T-helper 2 cell treated with Interferon-gamma antibody and Interleukin-4, amounts not matched to agents 5 μg/mL and 100 μg/mL, for 36 hours (primary cell): Measurements from ENCODE around the gene ATP1B4.
A peak's percentile ranks its signal among the peaks of the same experiment; 100 is the strongest.

ENCODE experiments used
- DNase-seq: peaks from one replicate; pipeline ENCODE4 v3.0.0; 2021; ENCODE audit warnings: low spot score
- H3K27ac Mint-ChIP-seq: one replicate; pipeline ENCODE4 v1.8.0; 2021; ENCODE audit warnings: mild to moderate bottlenecking, mixed read lengths
- H3K27me3 Mint-ChIP-seq: one replicate; pipeline ENCODE4 v1.8.0; 2021; ENCODE audit warnings: low read depth, mixed read lengths
- H3K36me3 Mint-ChIP-seq: one replicate; pipeline ENCODE4 v1.8.0; 2021; ENCODE audit warnings: low read depth, mixed read lengths
- H3K4me1 Mint-ChIP-seq: one replicate; pipeline ENCODE4 v1.8.0; 2021; ENCODE audit warnings: low read depth, mixed read lengths
- H3K4me3 Mint-ChIP-seq: one replicate; pipeline ENCODE4 v1.8.0; 2022; ENCODE audit warnings: mild to moderate bottlenecking, moderate library complexity, mixed read lengths
- H3K9me3 Mint-ChIP-seq: one replicate; pipeline ENCODE4 v1.8.0; 2021; ENCODE audit warnings: mixed read lengths

The ATP1B4 gene

GRCh38 chrX:120406638-120407037 is 44.7 kb downstream of the ATP1B4 start:
- no peak overlapping the region for H3K4me3 Mint-ChIP-seq
- H3K9me3 Mint-ChIP-seq, result no peaks in the 10 kb centered on the region
- no peaks in the 10 kb centered on the region for H3K36me3 Mint-ChIP-seq
- H3K27me3 Mint-ChIP-seq, result no peaks in the 10 kb centered on the region
- H3K27ac Mint-ChIP-seq, result no peak overlapping the region
- H3K4me1 Mint-ChIP-seq, result no peaks in the 10 kb centered on the region
- no peak for DNase-seq

- no peaks in the 10 kb centered on the region for H3K4me1 Mint-ChIP-seq
- DNase-seq, result no peak
- H3K9me3 Mint-ChIP-seq, result no peaks in the 10 kb centered on the region
- H3K27me3 Mint-ChIP-seq, result no peaks in the 10 kb centered on the region
- H3K36me3 Mint-ChIP-seq, result no peaks in the 10 kb centered on the region
- H3K27ac Mint-ChIP-seq, result no peak overlapping the region
- no peak overlapping the region for H3K4me3 Mint-ChIP-seq
These were observed 46.3 kb downstream of the ATP1B4 start for GRCh38 chrX:120408168-120408567.

- no peaks in the 10 kb centered on the region for H3K9me3 Mint-ChIP-seq
- DNase-seq, result no peak
- no peaks in the 10 kb centered on the region for H3K36me3 Mint-ChIP-seq
- peaks cover 9% of the 10 kb centered on the region for H3K4me1 Mint-ChIP-seq
- H3K4me3 Mint-ChIP-seq, result peak overlapping the region; percentile 9
- H3K27me3 Mint-ChIP-seq, result no peaks in the 10 kb centered on the region
- peak overlapping the region; percentile 10 for H3K27ac Mint-ChIP-seq
These were observed 57.6 kb downstream of the ATP1B4 start for GRCh38 chrX:120419463-120419862.

GRCh38 chrX:120426599-120426998 is 64.7 kb downstream of the ATP1B4 start:
- H3K4me1 Mint-ChIP-seq, result peaks cover 11% of the 10 kb centered on the region
- H3K4me3 Mint-ChIP-seq, result no peak overlapping the region
- H3K36me3 Mint-ChIP-seq, result peaks cover 4% of the 10 kb centered on the region
- no peaks in the 10 kb centered on the region for H3K9me3 Mint-ChIP-seq
- no peak overlapping the region for H3K27ac Mint-ChIP-seq
- no peaks in the 10 kb centered on the region for H3K27me3 Mint-ChIP-seq
- no peak for DNase-seq

- peaks cover 20% of the 10 kb centered on the region for H3K36me3 Mint-ChIP-seq
- DNase-seq, result no peak
- no peaks in the 10 kb centered on the region for H3K27me3 Mint-ChIP-seq
- peaks cover 9% of the 10 kb centered on the region for H3K4me1 Mint-ChIP-seq
- no peak overlapping the region for H3K4me3 Mint-ChIP-seq
- no peak overlapping the region for H3K27ac Mint-ChIP-seq
- H3K9me3 Mint-ChIP-seq, result no peaks in the 10 kb centered on the region
These were observed 66.4 kb downstream of the ATP1B4 start for GRCh38 chrX:120428309-120428708.

- no peak for DNase-seq
- H3K4me1 Mint-ChIP-seq, result peaks cover 5% of the 10 kb centered on the region
- H3K27me3 Mint-ChIP-seq, result no peaks in the 10 kb centered on the region
- H3K9me3 Mint-ChIP-seq, result no peaks in the 10 kb centered on the region
- H3K27ac Mint-ChIP-seq, result no peak overlapping the region
- H3K36me3 Mint-ChIP-seq, result peaks cover 24% of the 10 kb centered on the region
- no peak overlapping the region for H3K4me3 Mint-ChIP-seq
These were observed 68.1 kb downstream of the ATP1B4 start for GRCh38 chrX:120429776-120430540.
